GM21360 (cell line): ENCODE results near the gene AKR1E2.
"Not testable (repeated sequence)": the region's sequence is repeated elsewhere in the genome, so short reads cannot be mapped to it uniquely, and the experiment has no call there.

ENCODE experiments used
- ATAC-seq: cut with Tn5 transposase; IDR thresholded peaks from one replicate; pipeline ENCODE4 v1.9.1; 2021; ENCODE audit warnings: mild to moderate bottlenecking, moderate library complexity; ENCODE audit not compliant: unreplicated experiment

AKR1E2 gene

DNA sequence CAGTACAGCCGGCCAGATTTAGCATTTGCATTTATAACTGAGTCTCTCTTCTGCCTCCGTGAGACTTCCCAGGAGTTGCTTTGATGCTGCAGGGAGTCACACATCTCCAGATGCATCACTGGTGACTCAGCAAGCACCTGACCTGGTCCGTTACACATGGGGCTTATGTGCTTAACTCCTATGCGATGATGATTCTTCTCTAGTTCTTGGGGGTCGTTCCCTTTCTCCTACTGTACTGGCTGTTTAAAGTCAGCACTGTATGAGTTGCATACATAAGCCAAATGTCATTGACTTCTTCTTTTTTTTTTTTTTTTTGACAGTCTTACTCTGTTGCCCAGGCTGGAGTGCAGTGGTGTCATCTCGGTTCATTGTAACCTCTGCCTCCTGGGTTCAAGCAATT lies 13.0 kb upstream of the AKR1E2 start:
- no peak for ATAC-seq

DNA sequence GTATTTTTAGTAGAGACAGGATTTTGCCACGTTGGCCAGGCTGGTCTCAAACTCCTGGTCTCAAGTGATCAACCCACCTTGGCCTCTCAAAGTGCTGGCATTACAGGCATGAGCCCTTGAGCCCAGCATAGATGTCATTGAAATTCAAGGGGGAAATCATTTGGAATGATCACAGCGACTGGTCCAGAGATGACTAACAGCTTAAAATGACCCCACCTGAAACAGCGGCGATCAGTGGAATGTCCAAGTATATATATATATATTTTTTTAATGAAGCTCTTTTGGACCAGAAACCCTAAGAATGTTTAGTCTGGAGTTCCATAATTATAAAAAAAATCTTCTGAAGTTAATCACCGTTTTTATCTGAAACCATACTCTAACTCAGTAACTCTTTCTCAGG lies 12.5 kb upstream of the AKR1E2 start:
- ATAC-seq = no peak

DNA sequence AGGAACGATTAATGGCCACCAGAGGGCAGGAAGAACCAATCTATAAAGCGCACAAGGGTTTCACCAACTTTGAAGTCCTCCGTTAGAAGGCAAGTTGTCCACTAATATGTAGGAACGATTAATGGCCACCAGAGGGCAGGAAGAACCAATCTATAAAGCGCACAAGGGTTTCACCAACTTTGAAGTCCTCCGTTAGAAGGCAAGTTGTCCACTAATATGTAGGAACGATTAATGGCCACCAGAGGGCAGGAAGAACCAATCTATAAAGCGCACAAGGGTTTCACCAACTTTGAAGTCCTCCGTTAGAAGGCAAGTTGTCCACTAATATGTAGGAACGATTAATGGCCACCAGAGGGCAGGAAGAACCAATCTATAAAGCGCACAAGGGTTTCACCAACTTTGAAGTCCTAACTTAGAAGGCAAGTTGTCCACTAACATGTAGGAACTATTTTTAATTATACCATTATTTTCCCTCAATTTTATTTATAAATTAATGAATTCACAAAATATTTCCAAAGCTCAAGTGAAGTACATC lies 10.3 kb upstream of the AKR1E2 start:
- ATAC-seq = not testable (repeated sequence)

DNA sequence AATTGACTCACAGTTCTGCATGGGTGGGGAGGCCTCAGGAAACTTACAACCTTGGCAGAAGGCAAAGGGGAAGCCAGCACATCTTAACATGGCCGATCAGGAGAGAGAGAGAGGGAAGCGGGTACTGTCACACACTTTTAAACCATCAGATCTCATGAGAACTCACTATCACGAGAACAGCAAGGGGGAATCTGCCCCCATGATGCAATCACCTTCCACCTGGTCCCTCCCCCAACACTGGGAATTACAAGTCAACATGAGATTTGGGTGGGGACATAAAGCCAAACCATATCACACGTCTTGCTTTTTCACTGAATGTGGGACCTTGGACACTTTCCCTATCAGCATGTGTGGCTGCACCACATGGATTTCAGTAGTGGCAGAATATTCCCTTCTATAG lies 9.0 kb upstream of the AKR1E2 start:
- no peak for ATAC-seq

DNA sequence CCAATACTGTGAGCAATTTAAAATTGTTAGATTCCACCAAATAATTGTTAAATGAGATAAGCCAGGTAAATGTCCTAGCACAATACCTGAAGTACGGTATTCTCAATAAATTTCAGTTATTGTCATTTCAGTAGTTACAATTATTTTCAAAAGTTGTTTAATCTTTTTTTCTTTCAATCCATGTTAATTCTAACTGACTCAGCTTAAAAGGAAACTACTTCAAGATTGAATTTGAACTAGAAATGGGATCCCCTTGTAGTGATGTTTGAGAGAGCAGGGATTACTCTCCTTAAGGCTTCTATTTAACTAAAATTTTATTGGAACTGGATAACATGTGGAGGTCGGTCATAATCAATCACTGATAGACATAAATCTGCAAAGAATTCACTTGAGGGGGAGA lies 6.9 kb upstream of the AKR1E2 start:
- ATAC-seq = no peak

DNA sequence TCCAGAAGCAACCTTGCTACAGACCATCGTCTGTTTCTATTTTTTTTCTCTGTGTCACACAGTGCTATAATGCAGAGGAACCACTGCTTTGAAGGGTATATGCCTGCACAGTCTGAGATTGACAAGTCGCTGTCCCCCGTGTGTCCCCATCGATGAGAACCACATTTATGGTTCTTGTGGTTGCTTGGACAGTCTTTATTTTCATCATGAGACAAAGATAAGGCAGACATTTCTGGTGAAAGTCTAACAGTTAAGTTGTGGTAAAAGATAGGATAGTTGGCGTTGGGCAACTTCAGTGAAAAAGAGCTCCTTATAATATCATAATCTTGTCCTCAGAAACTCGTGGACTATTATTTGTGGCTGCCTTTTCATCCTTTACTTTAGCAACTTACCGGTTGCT lies 6.3 kb upstream of the AKR1E2 start:
- no peak for ATAC-seq

DNA sequence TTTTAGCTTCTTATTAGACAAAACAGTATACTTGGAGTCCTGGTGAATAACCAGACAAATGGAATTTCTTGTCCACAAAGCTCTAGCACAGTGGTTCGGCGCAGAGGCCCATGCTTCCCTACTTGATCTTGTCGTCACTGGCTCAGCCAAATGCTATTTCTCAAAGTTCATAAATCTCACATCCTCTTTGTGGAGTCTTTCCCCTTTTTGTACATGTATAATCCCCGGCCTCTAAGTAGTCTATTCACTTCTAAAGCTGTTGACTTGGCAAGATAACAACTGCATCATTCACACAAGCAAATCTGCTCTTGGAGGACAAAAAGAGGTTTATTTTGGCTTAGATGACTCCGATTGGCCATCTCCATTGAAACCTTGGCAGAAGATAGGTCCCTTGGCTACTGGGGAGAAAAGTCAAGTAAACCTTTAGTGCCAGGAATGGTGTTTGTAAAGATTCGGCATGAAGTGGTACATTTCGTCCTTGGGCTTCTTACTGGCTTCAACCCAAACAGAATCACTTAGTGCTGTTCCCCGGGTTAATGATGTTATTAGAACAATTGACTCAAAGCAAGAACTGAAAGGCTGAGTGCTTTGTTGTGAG lies 5.1 kb upstream of the AKR1E2 start:
- no peak for ATAC-seq

DNA sequence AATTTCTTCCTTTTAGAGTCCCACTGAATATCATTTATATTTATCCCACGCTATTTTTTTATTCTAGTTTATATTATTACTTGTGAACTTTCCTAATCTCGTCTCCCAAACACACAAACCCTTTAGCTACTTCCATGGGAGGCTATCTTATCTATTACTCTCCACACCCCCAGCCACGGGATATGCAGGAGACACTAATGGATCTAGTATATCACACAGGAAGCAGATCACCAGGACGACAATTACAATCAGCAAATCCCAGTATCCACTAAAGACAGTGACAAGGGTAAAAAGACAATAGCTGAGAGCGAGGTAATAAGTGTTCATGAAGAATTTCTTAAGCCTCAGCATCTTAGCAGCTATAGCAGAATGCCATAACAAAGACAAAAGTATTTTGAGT lies 3.8 kb upstream of the AKR1E2 start:
- no peak for ATAC-seq

DNA sequence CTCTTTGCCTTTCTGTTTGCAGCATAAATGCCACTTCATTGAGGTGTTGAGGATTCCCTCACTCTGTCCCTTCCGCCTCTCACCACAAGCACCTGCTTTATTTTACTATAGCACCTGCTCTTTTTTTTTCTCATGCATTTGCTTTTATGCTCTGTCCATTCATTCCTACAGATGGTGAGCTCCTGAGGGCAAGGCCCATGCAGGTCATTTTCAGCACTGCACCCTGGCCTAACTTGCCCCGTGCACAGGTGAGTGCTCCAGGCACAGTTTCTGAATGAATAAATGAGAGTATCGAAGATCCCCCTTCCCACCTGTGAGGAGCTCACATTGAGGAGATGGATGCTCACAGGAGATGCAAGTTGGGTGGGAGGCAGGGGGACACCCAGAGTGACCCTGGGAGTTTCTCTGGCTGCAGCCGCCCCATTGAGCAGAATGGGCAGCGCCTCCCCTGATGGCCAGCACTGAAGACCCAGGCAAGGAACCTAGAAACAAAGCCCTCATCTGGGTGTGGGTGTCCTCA lies 1.2 kb upstream of the AKR1E2 start:
- ATAC-seq = no peak

DNA sequence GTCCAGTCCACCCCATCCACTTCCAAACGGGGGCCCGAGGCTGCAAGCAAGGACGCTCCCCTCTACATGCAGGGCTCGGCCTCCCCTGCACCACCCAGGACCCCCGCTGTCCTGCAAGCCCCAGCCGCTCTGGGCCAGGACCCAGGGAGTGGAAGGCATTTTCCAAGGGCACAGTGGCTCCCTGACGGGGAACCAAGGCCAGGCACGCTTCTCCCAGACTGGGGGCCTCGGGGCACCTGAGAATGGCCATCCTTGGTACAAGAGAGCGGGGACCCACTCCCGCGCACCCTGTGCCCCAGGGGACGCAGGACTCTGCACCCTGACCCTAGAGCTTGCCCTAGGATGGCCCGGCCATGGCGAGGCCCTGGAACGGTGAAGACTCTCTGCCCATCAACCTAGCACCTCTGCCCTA lies 545 bp upstream of the AKR1E2 start:
- no peak for ATAC-seq

DNA sequence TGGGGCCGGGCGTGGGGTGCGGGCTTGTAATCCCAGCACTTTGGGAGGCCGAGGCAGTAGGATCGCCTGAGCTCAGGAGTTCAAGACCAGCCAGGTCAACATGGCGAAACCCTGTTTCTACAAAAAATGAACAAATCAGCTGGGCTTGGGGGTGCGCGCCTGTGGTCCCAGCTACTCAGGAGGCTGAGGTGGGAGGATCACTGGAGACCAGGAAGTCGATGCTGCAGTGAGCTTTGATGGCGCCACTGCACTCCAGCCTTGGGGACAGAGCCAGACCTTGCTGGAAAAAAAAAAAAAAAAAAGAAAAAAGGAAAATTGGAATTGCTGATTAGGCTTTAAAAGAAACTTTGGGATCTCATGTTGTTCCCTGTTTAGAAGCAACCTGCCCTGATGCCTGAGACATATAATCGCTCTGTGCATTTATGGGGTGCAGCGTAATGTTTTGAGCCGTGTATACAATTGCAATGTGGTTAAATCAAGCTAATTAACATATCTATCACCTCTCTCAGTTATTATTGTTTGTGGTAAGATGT lies 851 bp downstream of the AKR1E2 start:
- ATAC-seq = no peak

DNA sequence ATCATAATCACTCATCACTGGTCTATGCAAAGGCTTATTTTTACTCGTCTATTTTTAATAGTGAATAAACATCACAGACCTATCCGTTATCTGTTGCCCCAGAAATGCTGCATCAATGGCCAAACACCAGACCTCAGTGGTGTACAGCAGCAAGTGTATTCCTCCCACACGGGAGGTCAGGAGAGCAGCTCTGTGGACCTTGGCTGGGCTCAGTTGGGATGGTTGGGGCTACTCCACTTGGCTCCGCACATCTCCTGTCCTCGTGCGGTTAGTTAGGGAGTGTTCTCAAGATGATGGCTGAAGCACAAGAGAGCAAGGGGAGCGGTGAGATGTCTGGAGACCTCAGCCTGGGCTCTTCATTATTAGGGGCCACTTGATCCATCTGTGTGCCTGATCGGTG lies 2.0 kb downstream of the AKR1E2 start:
- no peak for ATAC-seq

DNA sequence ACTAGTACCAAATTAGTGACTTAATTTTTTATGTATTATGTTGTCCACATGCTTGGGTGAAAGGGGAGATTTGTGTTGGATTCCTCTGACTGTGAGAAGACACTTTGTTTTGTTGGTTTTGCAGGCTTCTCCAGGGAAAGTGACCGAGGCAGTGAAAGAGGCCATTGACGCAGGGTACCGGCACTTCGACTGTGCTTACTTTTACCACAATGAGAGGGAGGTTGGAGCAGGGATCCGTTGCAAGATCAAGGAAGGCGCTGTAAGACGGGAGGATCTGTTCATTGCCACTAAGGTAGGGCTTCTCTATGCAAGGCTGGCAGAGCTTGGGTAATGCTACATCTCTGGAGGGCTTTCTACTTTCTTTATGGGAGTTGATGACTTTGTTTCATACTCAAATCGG lies 4.5 kb downstream of the AKR1E2 start:
- no peak for ATAC-seq

DNA sequence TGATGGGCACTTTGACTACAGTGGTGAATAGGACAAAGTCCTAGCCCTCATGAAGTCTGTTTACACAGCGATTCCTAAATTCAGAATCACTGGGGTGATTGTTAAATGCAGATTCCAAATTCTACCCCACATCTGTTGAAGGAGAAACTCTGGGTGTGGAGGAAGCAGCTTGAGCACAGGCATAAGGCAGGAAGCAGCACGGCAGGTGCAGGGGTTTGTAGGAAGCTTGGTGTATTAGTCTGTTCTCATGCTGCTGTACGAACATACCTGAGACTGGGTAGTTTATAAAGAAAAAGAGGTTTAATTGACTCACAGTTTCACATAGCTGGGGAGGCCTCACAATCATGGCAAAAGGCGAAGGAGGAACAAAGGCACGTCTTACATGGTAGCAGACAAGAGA lies 5.1 kb downstream of the AKR1E2 start:
- no peak for ATAC-seq

DNA sequence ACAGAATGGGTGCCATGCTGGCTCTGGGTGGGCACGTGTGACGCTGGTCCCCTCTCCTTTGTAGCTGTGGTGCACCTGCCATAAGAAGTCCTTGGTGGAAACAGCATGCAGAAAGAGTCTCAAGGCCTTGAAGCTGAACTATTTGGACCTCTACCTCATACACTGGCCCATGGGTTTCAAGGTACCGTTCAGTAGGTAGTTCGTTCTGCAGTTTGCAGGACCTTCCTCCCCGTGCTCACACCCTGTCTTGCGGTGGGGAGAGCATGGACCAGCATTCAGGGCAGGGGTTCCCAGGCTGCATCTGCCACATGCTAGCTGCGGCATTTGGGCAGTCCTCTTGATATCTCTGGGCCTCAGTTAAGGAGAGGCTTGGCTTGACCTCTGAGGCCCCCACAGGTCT lies 7.3 kb downstream of the AKR1E2 start:
- ATAC-seq = no peak

DNA sequence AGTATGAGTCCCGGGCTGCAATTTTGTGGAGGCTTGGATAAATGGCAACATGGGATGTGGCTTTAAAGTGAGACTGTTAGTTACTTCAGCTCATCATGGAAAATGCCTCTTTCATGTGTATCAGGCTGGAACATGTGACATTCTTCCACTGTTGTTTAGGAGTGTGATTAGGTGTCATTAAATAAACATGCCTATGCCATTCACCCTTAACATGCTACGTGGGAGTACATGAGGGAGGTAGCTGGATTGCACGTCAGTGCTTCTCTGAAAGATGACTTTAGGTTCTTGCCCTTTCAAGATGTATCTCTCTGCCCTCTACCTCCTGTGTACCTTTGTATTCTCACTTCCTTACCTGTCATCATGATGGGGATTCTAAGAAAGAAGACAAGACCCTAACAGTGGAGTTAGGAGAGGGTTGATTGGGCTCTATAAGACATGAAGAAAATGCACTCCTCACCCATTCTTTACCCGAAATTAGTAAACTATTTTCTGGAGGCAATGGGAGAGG lies 8.9 kb downstream of the AKR1E2 start:
- no peak for ATAC-seq

DNA sequence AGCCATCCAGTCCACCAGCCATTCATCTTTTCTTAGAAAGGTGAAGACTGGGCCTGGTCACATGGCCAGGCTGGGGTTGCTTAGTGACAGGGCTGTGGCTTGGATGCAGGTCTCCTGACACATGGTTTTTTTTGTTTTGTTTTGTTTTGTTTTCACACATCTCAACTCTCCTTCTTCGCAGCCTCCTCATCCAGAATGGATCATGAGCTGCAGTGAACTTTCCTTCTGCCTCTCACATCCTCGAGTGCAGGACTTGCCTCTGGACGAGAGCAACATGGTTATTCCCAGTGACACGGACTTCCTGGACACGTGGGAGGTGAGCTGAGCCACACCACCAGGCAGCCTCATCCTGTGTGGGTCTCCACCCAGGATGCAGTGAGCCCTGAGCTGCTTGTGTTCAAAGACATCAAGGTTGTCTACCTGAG lies 9.5 kb downstream of the AKR1E2 start:
- ATAC-seq = no peak

DNA sequence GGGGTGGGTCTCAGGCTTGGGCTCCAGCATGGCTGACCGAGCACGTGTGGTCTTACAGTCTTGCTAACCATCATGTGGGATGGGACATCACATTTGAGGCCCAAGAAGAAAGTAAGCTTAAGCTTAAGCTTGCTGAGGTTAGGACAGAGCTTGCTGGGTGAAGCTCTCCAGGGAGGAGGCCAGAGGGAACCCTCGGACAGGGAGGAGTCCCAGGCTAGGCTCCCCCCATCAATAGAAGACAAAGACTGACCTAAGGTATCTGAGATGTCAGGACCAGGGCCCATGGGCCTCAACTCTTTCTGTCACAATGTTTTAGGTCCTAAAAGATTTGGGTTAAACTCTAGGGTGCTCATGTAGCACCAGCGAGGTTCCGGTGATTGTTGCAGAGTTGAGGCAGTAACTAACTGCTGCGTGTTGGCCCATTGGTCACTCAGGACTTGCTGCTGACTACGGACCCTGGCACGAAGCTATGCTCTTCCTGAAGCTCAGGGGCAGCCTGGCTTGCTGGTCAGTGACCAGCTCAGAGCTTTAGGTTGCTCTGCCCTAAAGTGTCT lies 10.5 kb downstream of the AKR1E2 start:
- ATAC-seq = no peak

DNA sequence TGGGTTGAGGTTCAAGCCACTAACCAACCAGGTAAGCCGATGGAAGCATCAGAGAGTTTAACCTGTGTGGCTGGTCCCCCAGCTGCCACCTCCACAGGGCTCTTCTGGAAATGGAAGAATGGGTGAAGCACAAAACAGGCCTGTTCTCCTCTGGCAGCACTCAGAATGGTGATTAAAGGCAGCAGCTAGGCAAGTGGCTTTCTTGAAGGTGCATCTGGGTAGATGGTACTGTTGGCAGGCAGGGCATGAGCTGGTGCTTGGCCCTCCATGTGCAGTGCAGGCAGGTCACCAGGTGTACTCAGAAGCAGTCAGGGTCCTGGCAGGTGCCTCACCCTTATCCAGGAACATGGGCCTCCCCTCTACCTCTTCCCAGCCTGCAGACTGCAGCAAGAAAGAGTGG lies 11.5 kb downstream of the AKR1E2 start:
- ATAC-seq = no peak

DNA sequence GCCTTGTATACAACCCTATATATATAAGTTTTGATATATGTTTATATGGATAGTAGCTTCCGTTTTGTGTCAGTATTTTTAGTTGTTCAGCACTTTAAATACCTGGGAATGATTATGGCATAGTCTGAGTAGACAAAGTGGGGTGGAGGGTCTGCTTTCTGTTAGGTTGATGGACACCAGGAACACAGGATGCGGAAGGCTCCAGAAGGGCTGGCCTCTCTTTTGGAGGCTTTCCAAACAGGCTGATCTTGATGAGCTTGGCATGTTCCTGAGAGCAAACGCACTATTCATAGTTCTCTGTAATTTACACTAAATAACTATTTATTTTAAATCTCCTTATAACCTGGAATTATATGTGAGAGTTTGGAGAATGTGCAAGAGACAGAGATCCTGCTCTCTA lies 12.7 kb downstream of the AKR1E2 start:
- ATAC-seq = no peak

DNA sequence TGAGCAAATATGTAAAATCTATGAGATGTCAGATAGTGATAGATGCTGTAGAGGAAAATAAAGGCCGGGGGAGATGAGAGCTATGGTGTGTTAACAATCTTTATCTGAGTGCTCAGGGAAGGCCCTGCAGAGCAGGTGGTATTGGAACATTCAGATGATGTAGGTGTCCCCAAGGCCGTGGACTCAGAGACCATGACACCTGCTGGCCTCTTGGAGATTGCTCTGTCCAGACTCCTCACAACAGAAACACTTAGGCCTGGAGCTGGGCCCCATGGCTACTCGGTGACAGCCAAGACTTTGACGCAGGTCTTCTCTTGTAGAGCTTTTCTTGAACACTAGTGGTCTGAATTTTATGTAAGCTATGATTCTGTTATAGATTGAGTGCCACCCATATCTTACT lies 13.3 kb downstream of the AKR1E2 start:
- no peak for ATAC-seq

DNA sequence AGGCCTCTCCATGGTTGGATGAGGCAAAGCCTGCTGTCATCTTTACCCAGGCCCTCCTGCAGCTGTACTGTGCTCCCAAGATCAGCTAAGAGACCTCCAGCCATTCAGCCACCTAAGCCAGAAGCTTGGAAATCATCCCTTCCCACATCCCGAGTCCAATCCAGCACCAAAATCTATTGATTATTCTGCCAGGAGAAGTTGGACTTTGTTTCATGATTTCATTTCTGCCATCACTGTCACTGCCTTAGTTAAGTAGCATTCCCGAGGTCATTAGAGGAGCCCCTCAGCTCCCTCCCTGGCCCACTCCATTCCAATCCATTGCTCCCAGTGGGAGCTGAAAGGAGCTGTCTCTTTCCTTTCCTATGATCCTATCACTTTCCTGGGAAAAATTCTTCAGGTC lies 14.1 kb downstream of the AKR1E2 start:
- no peak for ATAC-seq
